NCI-H128 (cell line): ENCODE results near the gene DNAH12.
"Not testable (repeated sequence)": the region's sequence is repeated elsewhere in the genome, so short reads cannot be mapped to it uniquely, and the experiment has no call there.

ENCODE experiments used
- DNase-seq: peaks from one replicate; lab custom pipeline; 2025; ENCODE audit not compliant: unreplicated experiment; lab: John Stamatoyannopoulos, UW

DNAH12 gene

DNA sequence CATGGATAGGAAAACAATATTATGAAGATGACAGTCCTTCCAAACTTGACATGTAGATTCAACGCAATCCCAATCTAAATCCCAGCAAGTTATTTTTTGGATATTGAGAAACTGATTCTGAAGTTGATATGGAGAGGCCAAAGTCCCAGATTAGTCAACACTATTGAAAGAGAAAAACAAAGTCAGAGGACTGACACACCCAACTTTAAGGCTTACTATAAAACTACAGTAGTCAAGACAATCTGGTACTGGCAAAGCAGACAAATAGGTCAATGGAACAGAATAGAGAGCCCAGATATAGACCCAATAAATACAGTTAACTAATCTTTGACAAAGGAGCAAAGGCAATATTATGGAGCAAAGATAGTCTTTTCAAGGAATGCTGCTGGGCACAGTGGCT, 132.4 kb downstream of the DNAH12 start:
- DNase-seq = no peak

DNA sequence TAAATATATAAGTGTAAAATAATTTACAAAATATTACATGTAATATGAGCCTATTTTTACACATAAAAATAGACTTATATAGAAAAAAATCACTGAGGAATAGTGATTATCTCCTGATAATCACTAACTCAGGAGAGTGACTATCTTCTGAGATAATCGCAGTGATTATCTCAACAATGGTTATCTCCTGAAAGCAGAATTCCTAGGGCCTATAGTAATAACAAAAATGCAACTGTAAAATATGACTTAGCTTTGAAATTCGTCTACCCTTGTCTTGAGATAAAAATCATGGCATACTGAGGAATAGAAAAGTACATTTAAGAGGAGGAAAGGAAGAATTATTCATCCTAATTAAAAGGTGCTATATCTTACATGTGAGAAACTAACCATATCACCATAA, 134.7 kb downstream of the DNAH12 start:
- no peak for DNase-seq

- no peak for DNase-seq
Observed at GRCh38 chr3:57402675-57403074, 141.5 kb downstream of the DNAH12 start.

- no peak for DNase-seq
Observed at GRCh38 chr3:57397175-57398026, 146.7 kb downstream of the DNAH12 start.

DNA sequence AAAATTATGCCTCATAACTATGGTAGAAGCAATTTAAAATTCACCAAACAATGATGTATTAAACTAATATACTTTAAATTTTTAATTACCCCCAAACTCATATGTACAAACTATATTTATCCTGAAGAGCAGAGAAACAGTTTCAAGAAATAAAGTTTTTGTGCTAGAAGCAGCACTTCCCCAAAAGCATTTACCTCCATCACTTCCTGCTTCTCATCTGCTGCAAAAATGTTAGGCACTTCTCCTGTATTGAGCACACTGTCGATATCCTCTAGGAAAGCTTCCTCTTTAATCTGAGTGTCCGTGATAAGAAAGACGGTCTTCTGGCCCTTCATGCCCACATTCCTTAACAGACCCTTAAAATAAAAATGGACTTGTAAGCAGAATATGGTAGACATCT, 150.2 kb downstream of the DNAH12 start:
- DNase-seq = no peak

- no peak for DNase-seq
Observed at GRCh38 chr3:57391767-57392166, 152.4 kb downstream of the DNAH12 start.

GRCh38 chr3:57389271-57389670, 154.9 kb downstream of the DNAH12 start:
- no peak for DNase-seq

- DNase-seq = no peak
Observed at GRCh38 chr3:57386307-57386706, 157.8 kb downstream of the DNAH12 start.

DNA sequence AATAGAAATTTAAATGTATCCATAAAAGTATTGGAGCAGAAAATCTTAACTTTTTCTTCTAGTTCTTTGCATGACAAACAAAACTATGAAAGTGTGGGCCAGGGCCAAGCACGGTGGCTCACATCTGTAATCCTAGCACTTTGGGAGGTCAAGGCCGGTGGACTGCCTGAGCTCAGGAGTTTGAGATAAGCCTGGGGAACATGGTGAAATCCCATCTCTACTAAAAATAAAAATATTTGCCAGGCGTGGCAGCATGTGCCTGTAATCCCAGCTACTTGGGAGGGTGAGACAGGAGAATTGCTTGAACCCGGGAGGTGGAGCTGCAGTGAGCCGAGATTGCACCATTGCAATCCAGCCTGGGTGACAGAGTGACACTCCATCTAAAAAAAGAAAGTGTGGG, 158.6 kb downstream of the DNAH12 start:
- DNase-seq = no peak

GRCh38 chr3:57383838-57384237, 160.3 kb downstream of the DNAH12 start:
- DNase-seq = no peak

DNA sequence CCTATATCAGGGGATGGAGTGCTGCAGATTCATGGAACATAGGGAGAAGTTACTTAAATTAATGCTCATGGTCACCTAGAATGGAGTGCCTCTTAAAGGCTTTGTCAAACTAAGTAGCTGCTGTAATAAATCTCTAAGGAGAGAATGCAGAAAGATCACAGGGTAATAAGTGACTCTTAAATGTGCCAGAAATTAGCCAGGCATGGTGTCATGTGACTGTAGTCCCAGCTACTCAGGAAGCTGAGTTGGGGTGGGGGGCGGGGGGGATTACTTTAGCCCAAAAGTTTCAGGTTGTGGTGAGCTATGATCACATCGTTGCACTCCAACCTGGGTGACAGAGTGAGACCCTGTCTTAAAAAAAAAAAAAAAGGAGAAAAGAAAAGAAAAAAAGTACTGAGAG, 160.7 kb downstream of the DNAH12 start:
- DNase-seq = no peak

- DNase-seq = no peak
Observed at GRCh38 chr3:57382933-57383332, 161.2 kb downstream of the DNAH12 start.

GRCh38 chr3:57370341-57370740, 173.8 kb downstream of the DNAH12 start:
- no peak for DNase-seq

DNA sequence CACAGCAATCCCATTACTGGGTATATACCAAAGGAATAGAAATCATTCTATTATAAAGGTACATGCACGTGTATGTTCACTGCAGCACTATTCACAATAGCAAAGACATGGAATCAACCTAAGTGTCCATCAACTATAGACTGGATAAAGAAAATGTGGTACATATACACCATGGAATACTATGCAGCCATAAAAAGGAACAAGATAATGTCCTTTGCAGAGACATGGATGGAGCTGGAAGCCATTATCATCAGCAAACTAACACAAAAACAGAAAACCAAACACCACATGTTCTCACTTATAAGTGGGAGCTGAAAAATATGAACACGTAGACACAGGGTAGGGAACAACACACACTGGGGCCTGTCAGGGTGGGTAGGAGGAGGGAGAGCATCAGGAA, 179.1 kb downstream of the DNAH12 start:
- not testable (repeated sequence) for DNase-seq

DNA sequence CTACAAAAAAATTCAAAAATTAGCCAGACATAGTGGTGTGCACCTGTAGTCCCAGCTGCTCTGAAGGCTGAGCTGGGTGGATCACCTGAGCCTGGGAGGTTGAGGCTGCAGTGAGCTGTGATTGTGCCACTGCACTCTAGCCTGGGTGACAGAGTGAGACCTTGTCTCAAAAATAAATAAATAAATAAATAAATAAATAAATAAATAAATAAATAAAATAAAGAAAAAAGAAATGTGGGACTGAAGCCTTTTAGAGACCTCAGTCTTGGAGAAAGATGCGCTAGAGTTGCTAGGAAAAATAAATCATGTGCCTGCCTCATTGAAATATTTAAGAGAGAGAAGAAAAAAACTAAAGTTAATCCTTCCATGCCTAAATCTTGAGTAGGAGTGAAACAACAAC, 187.9 kb downstream of the DNAH12 start:
- not testable (repeated sequence) for DNase-seq

- DNase-seq = no peak
Observed at GRCh38 chr3:57354768-57355167, 189.4 kb downstream of the DNAH12 start.

GRCh38 chr3:57350271-57350670, 193.9 kb downstream of the DNAH12 start:
- no peak for DNase-seq

- not testable (repeated sequence) for DNase-seq
Observed at GRCh38 chr3:57339071-57339642, 205.0 kb downstream of the DNAH12 start.

- not testable (repeated sequence) for DNase-seq
Observed at GRCh38 chr3:57338272-57339070, 205.7 kb downstream of the DNAH12 start.

DNA sequence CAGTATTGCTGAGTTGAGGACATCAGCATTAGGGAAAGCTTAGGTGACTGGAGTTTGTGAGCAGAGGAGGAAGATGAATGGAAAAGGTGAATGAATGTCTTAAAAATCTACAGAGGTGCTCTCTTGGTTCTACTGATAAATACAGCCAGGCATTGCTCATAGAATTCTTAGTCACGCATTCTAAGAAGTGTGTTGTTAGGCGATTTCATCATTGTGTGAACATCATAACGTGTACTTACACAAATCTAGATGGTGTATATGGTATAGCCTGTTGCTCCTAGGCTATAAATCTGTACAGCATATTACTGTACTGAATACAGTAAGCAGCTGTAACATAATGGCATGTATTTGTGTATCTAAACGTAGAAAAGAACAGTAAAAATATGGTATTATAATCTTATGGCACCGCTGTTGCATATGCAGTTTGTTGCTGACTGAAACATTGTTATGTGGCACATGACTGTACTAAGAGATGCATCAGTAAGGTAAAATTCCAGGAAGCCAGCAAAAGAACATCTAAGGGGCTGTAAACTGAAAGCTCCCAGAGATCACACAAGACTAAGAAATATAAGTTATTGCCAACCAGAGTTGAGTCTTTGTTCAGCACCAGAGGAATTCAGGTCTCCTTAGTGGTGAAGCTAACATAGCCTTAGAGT, 208.7 kb downstream of the DNAH12 start:
- no peak for DNase-seq

GRCh38 chr3:57331078-57331610, 213.0 kb downstream of the DNAH12 start:
- no peak for DNase-seq
